ENCODE results near the gene POU6F1. TPM values are rescaled to one million over a fixed set of nuclear protein-coding genes. Genes with fewer than 3 reads are reported as not detected.
A peak's percentile ranks its signal among the peaks of the same experiment; 100 is the strongest.

The POU6F1 gene
- total RNA-seq, 1 donor from 2014 or later = 2.6 TPM

GRCh38 chr12:51200156-51200555 lies 17.7 kb downstream of the POU6F1 start:
- H3K4me1 ChIP-seq (ENCODE audit: control insufficient read depth in 3 of 3, insufficient read depth in 3 of 3, low read length in 3 of 3) = no peaks in the 10 kb centered on the region
- no peak overlapping the region for H3K9ac ChIP-seq (ENCODE audit: low read depth in 1 of 3, low read length in 3 of 3)
- H3K27ac ChIP-seq (ENCODE audit: low read depth, low read length) = no peak overlapping the region
- no peak overlapping the region for H3K4me3 ChIP-seq (ENCODE audit: low read length in 3 of 3)
- no peaks in the 10 kb centered on the region for H3K9me3 ChIP-seq (ENCODE audit: control insufficient read depth in 3 of 3, low read length in 3 of 3)
- H3K27me3 ChIP-seq (ENCODE audit: control insufficient read depth in 3 of 3, insufficient read depth in 3 of 3, low read length in 3 of 3) = no peaks in the 10 kb centered on the region
- H3K36me3 ChIP-seq (ENCODE audit: control insufficient read depth in 3 of 3, insufficient read depth in 3 of 3, low read length in 3 of 3) = peaks cover 22 to 25% (median 25%) of the 10 kb centered on the region in 3 donors

GRCh38 chr12:51199366-51199945 lies 18.4 kb downstream of the POU6F1 start:
- Histone ChIP-seq H3K9ac (ENCODE audit: low read depth in 1 of 3, low read length in 3 of 3) (no peak overlapping the region), H3K27ac (ENCODE audit: low read depth, low read length) (no peak overlapping the region), H3K9me3 (ENCODE audit: control insufficient read depth in 3 of 3, low read length in 3 of 3) (no peaks in the 10 kb centered on the region), H3K36me3 (ENCODE audit: control insufficient read depth in 3 of 3, insufficient read depth in 3 of 3, low read length in 3 of 3) (peaks cover 25 to 29% (median 25%) of the 10 kb centered on the region in 3 donors), H3K4me3 (ENCODE audit: low read length in 3 of 3) (no peak overlapping the region), H3K27me3 (ENCODE audit: control insufficient read depth in 3 of 3, insufficient read depth in 3 of 3, low read length in 3 of 3) (no peaks in the 10 kb centered on the region), H3K4me1 (ENCODE audit: control insufficient read depth in 3 of 3, insufficient read depth in 3 of 3, low read length in 3 of 3) (no peaks in the 10 kb centered on the region)

- Histone ChIP-seq H3K27ac (ENCODE audit: low read depth, low read length) (no peak overlapping the region), H3K4me3 (ENCODE audit: low read length in 3 of 3) (no peak overlapping the region), H3K9ac (ENCODE audit: low read depth in 1 of 3, low read length in 3 of 3) (no peak overlapping the region), H3K27me3 (ENCODE audit: control insufficient read depth in 3 of 3, insufficient read depth in 3 of 3, low read length in 3 of 3) (no peaks in the 10 kb centered on the region), H3K36me3 (ENCODE audit: control insufficient read depth in 3 of 3, insufficient read depth in 3 of 3, low read length in 3 of 3) (peaks cover 22 to 29% (median 22%) of the 10 kb centered on the region in 3 donors), H3K4me1 (ENCODE audit: control insufficient read depth in 3 of 3, insufficient read depth in 3 of 3, low read length in 3 of 3) (no peaks in the 10 kb centered on the region), H3K9me3 (ENCODE audit: control insufficient read depth in 3 of 3, low read length in 3 of 3) (no peaks in the 10 kb centered on the region)
Observed at GRCh38 chr12:51198568-51199365, 19.1 kb downstream of the POU6F1 start.

- H3K4me1 ChIP-seq (ENCODE audit: control insufficient read depth in 3 of 3, insufficient read depth in 3 of 3, low read length in 3 of 3) = no peaks in the 10 kb centered on the region
- no peaks in the 10 kb centered on the region for H3K27me3 ChIP-seq (ENCODE audit: control insufficient read depth in 3 of 3, insufficient read depth in 3 of 3, low read length in 3 of 3)
- H3K27ac ChIP-seq (ENCODE audit: low read depth, low read length) = no peak overlapping the region
- H3K4me3 ChIP-seq (ENCODE audit: low read length in 3 of 3) = no peak overlapping the region
- H3K9me3 ChIP-seq (ENCODE audit: control insufficient read depth in 3 of 3, low read length in 3 of 3) = no peaks in the 10 kb centered on the region
- H3K36me3 ChIP-seq (ENCODE audit: control insufficient read depth in 3 of 3, insufficient read depth in 3 of 3, low read length in 3 of 3) = peaks cover 20 to 31% (median 22%) of the 10 kb centered on the region in 3 donors
- no peak overlapping the region for H3K9ac ChIP-seq (ENCODE audit: low read depth in 1 of 3, low read length in 3 of 3)
Observed at GRCh38 chr12:51197736-51198567, 19.9 kb downstream of the POU6F1 start.

DNA sequence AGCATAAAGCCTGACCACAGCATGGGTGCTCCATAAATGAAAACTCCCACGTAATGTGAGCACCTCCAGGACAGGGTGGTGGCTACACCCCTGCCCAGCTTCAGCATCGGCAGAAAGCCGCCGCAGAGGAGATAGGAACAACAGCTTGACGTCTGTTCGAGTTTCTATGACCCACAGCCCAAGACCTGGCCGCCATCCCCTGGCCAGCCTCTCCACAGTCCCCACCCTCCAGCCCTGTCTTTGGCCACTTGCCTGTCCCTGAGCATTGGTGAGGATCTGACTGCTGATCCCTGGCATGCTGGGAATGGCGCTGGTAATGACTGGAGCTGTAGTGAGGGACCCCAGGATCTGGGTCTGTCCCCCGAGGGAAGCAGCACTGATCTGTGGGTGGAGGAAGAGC lies 21.3 kb downstream of the POU6F1 start:
- Histone ChIP-seq H3K4me1 (ENCODE audit: control insufficient read depth in 3 of 3, insufficient read depth in 3 of 3, low read length in 3 of 3) (no peaks in the 10 kb centered on the region), H3K9me3 (ENCODE audit: control insufficient read depth in 3 of 3, low read length in 3 of 3) (no peaks in the 10 kb centered on the region), H3K4me3 (ENCODE audit: low read length in 3 of 3) (no peak overlapping the region), H3K36me3 (ENCODE audit: control insufficient read depth in 3 of 3, insufficient read depth in 3 of 3, low read length in 3 of 3) (peaks cover 22 to 32% (median 25%) of the 10 kb centered on the region in 3 donors), H3K9ac (ENCODE audit: low read depth in 1 of 3, low read length in 3 of 3) (no peak overlapping the region), H3K27me3 (ENCODE audit: control insufficient read depth in 3 of 3, insufficient read depth in 3 of 3, low read length in 3 of 3) (no peaks in the 10 kb centered on the region), H3K27ac (ENCODE audit: low read depth, low read length) (no peak overlapping the region)

DNA sequence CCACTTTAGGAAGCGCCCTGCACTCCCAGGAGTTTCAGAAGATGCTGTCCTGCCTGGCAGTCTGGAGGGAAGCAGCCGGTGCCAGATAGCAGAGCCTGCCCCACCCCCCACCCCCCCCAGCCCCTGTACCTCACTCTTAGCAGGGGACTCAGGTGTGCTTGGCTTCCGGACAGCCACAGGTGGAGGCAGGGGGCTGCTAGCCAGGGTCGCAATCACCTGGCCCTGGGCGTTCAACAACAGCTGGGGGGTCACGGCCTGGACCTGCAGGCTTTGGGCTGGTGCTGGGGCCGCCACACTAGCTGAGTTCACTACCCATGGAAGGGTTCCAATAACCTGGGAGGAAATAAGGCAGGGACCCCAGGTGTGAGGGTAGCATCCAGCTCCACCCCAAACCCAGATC lies 22.0 kb downstream of the POU6F1 start:
- Histone ChIP-seq H3K36me3 (ENCODE audit: control insufficient read depth in 3 of 3, insufficient read depth in 3 of 3, low read length in 3 of 3) (peaks cover 23 to 39% (median 30%) of the 10 kb centered on the region in 3 donors), H3K4me1 (ENCODE audit: control insufficient read depth in 3 of 3, insufficient read depth in 3 of 3, low read length in 3 of 3) (peaks cover 1 to 4% (median 4%) of the 10 kb centered on the region in 3 donors), H3K27me3 (ENCODE audit: control insufficient read depth in 3 of 3, insufficient read depth in 3 of 3, low read length in 3 of 3) (no peaks in the 10 kb centered on the region), H3K4me3 (ENCODE audit: low read length in 3 of 3) (no peak overlapping the region), H3K9me3 (ENCODE audit: control insufficient read depth in 3 of 3, low read length in 3 of 3) (no peaks in the 10 kb centered on the region), H3K9ac (ENCODE audit: low read depth in 1 of 3, low read length in 3 of 3) (no peak overlapping the region), H3K27ac (ENCODE audit: low read depth, low read length) (no peak overlapping the region)

DNA sequence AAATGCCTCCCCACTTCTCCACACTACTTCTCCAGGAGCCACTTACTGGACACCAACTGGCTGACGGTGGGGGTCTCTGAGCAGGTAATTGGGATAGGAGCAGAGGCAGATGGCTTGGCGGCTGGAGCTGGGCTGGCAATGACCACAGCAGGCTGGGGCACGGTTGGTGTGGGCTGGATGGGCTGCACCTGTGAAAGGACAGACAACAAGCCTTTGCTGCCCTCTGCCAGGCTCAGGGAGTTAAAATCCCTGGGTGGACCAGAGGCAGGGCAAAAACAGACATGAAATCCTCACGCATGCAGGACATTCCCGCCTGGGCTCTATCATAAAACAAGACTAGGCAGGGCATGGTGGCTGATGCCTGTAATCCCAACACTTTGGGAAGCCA lies 25.6 kb downstream of the POU6F1 start:
- Histone ChIP-seq H3K4me1 (ENCODE audit: control insufficient read depth in 3 of 3, insufficient read depth in 3 of 3, low read length in 3 of 3) (peaks cover 6 to 28% (median 11%) of the 10 kb centered on the region in 3 donors), H3K4me3 (ENCODE audit: low read length in 3 of 3) (no peak overlapping the region), H3K36me3 (ENCODE audit: control insufficient read depth in 3 of 3, insufficient read depth in 3 of 3, low read length in 3 of 3) (peaks cover 23 to 47% (median 33%) of the 10 kb centered on the region in 3 donors), H3K27ac (ENCODE audit: low read depth, low read length) (no peak overlapping the region), H3K9me3 (ENCODE audit: control insufficient read depth in 3 of 3, low read length in 3 of 3) (no peaks in the 10 kb centered on the region), H3K27me3 (ENCODE audit: control insufficient read depth in 3 of 3, insufficient read depth in 3 of 3, low read length in 3 of 3) (no peaks in the 10 kb centered on the region), H3K9ac (ENCODE audit: low read depth in 1 of 3, low read length in 3 of 3) (no peak overlapping the region)

DNA sequence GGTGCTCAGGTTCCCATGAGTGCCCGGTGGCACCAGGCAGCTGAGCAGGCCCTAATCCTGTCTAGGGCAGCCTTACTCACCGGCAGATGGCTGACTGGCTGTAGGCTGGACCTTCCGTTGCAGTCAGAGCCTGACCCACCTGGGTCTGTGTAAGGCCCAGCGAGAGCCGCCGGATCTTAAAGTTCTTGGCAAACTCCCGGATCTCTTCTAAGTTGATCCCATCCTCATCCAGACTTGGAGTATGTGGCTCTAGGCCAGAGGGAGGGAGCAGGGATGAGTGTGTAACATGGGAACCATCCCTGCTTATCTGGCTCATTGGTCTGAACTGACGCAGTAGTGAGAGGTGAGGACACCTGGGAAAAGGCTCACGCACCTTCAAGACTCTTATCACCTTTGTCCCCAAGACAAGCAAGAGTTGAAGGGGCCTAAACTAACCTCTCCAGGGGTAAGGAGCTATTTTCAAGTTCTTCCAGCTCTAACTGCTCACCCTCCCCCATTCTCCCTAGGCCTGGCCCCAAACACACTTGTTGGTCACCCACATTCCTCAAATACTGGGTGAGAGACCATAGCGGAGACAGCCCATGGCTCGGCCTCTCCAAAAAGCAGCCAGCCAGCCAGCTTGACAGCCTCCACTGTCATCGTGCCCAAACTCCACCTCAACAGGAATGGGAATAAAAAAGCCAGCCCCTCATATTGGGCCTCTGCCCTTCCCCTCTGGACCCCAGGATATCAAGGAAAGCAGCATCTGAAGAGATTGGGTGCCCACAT lies 26.2 kb downstream of the POU6F1 start:
- peaks cover 9 to 33% (median 14%) of the 10 kb centered on the region in 3 donors for H3K4me1 ChIP-seq (ENCODE audit: control insufficient read depth in 3 of 3, insufficient read depth in 3 of 3, low read length in 3 of 3)
- peaks cover 21 to 45% (median 31%) of the 10 kb centered on the region in 3 donors for H3K36me3 ChIP-seq (ENCODE audit: control insufficient read depth in 3 of 3, insufficient read depth in 3 of 3, low read length in 3 of 3)
- no peak overlapping the region for H3K9ac ChIP-seq (ENCODE audit: low read depth in 1 of 3, low read length in 3 of 3)
- no peak overlapping the region for H3K4me3 ChIP-seq (ENCODE audit: low read length in 3 of 3)
- H3K27me3 ChIP-seq (ENCODE audit: control insufficient read depth in 3 of 3, insufficient read depth in 3 of 3, low read length in 3 of 3) = no peaks in the 10 kb centered on the region
- H3K27ac ChIP-seq (ENCODE audit: low read depth, low read length) = peak overlapping the region; percentile 28
- no peaks in the 10 kb centered on the region for H3K9me3 ChIP-seq (ENCODE audit: control insufficient read depth in 3 of 3, low read length in 3 of 3)

GRCh38 chr12:51190820-51191219 lies 27.0 kb downstream of the POU6F1 start:
- Histone ChIP-seq H3K36me3 (ENCODE audit: control insufficient read depth in 3 of 3, insufficient read depth in 3 of 3, low read length in 3 of 3) (peaks cover 16 to 37% (median 29%) of the 10 kb centered on the region in 3 donors), H3K27me3 (ENCODE audit: control insufficient read depth in 3 of 3, insufficient read depth in 3 of 3, low read length in 3 of 3) (no peaks in the 10 kb centered on the region), H3K27ac (ENCODE audit: low read depth, low read length) (peak overlapping the region; percentile 61), H3K9ac (ENCODE audit: low read depth in 1 of 3, low read length in 3 of 3) (no peak overlapping the region), H3K9me3 (ENCODE audit: control insufficient read depth in 3 of 3, low read length in 3 of 3) (no peaks in the 10 kb centered on the region), H3K4me3 (ENCODE audit: low read length in 3 of 3) (no peak overlapping the region), H3K4me1 (ENCODE audit: control insufficient read depth in 3 of 3, insufficient read depth in 3 of 3, low read length in 3 of 3) (peaks cover 10 to 40% (median 17%) of the 10 kb centered on the region in 3 donors)

Measured in skeletal muscle tissue (tissue), 4 donors.